ENCODE measurements around the gene ADAM15. TPM values are rescaled to one million over a fixed set of nuclear protein-coding genes. Genes with fewer than 3 reads are reported as not detected.

The ADAM15 gene
- total and polyA plus RNA-seq, 2 of the 8 experiments (the other 6 are each of a cell fraction or from before 2014, with no cell fraction given) = 32.9 to 37.6 TPM

GRCh38 chr1:155049651-155050559 is 1.2 kb upstream of the ADAM15 start:
- Histone ChIP-seq H3K79me1 (ENCODE audit: low read depth, low read length) (no peaks in the 10 kb centered on the region), H3K4me3 (ENCODE audit: extremely low read depth in 1 of 4, insufficient read depth in 2 of 4, low read depth in 3 of 4, low read length in 4 of 4) (peak overlapping the region in 1 of 4 experiments; percentile 76; a peak in 3 of 8 replicates), H3K23ac (ENCODE audit: insufficient read length) (no peak overlapping the region), H2BK120ac (replicated peaks; ENCODE audit: low read depth, low read length) (no peak overlapping the region), H4K91ac (replicated peaks; ENCODE audit: insufficient read length, low read length) (peak overlapping the region; percentile 36), H2BK15ac (ENCODE audit: low read length) (peak overlapping the region; percentile 92), H2AK5ac (ENCODE audit: low read depth, low read length) (peak overlapping the region; percentile 34; the same call in 1 of the 2 replicates), H4K5ac (ENCODE audit: insufficient read length, low read depth, low read length) (peak overlapping the region; percentile 20), H3K4ac (replicated peaks; ENCODE audit: insufficient read length, low read depth, low read length) (peak overlapping the region; percentile 57), H3K18ac (ENCODE audit: extremely low read depth, low read length) (peak overlapping the region; percentile 76; the same call in 1 of the 2 replicates), H3K79me2 (ENCODE audit: control insufficient read depth in 1 of 2, insufficient read depth in 2 of 2, low read length in 2 of 2) (no peaks in the 10 kb centered on the region), H3K36me3 (ENCODE audit: control insufficient read depth in 2 of 4, insufficient read depth in 4 of 4, low read length in 3 of 4) (no peaks in the 10 kb centered on the region), H2AFZ (ENCODE audit: low read length) (peak overlapping the region; percentile 92), H3K27me3 (replicated peaks in 1 of 4; ENCODE audit: control insufficient read depth in 3 of 4, extremely low read depth in 1 of 4, insufficient read depth in 3 of 4, low read length in 3 of 4) (peaks cover 0 to 18% (median 12%) of the 10 kb centered on the region in 4 experiments; a peak in 5 of 7 replicates), H3K9ac (replicated peaks in 1 of 4; ENCODE audit: extremely low read depth in 1 of 4, low read depth in 3 of 4, low read length in 3 of 4) (peak overlapping the region in 2 of 4 experiments; percentile 50 to 54; a peak in 5 of 7 replicates), H2BK12ac (ENCODE audit: low read depth, low read length) (peak overlapping the region; percentile 46; the same call in 1 of the 2 replicates), H2BK20ac (ENCODE audit: low read length) (0 out of 2 replicates have a peak overlapping the region, but pooled peaks have one; percentile 90), H4K8ac (ENCODE audit: extremely low read depth, insufficient read depth, low read length) (no peak overlapping the region), H4K20me1 (replicated peaks in 1 of 2; ENCODE audit: control insufficient read depth in 1 of 2, insufficient read depth in 2 of 2, low read length in 2 of 2) (peaks cover 2 to 7% of the 10 kb centered on the region in 2 experiments), H3K4me1 (replicated peaks in 1 of 4; ENCODE audit: control insufficient read depth in 3 of 4, insufficient read depth in 4 of 4, low read length in 3 of 4) (peaks cover 4 to 28% (median 10%) of the 10 kb centered on the region in 4 experiments; a peak in 6 of 7 replicates), H3K14ac (ENCODE audit: insufficient read length) (no peak overlapping the region), H3K27ac (ENCODE audit: low read depth, low read length) (no peak overlapping the region), H3K56ac (replicated peaks; ENCODE audit: insufficient read length, low read depth, low read length) (no peak overlapping the region), H3K9me3 (ENCODE audit: insufficient read depth in 2 of 2, low read depth in 1 of 2, low read length in 1 of 2) (no peaks in the 10 kb centered on the region), H3K23me2 (ENCODE audit: low read depth, low read length) (peaks cover 16% of the 10 kb centered on the region), H3K4me2 (ENCODE audit: insufficient read depth in 1 of 2, low read depth in 2 of 2, low read length in 2 of 2) (peak overlapping the region; percentile 42 to 100), H2BK5ac (ENCODE audit: low read depth, low read length) (no peak overlapping the region)
- ChIA-PET CTCF (ENCODE audit: partially characterized antibody) (interaction anchor here (0.8 to 33.9 kb wide), 18 partner anchors 3 to 476 kb away, joined by 3 to 907 read pairs (median 4); partner anchors contain the start of genes ADAM15, EFNA3, EFNA4 and LENEP), POLR2A (ENCODE audit: partially characterized antibody) (interaction anchor here (0.9 to 2.0 kb wide), 6 partner anchors 11 to 89 kb away, joined by 3 to 9 read pairs (median 4); partner anchors contain the start of gene PYGO2)
- DNase-seq (ENCODE audit: low read depth in 1 of 2, low spot score in 2 of 2) (no peak), FAIRE-seq (no peak)
- WGBS, 2 experiments (ENCODE audit: extremely low coverage in 1 of 2, insufficient coverage in 1 of 2, insufficient read length in 1 of 2, insufficient replicate concordance in 2 of 2, low coverage in 1 of 2, low lambda C conversion rate in 2 of 2, missing lambda C conversion rate in 1 of 2) = 31% methylated on average over 10 of the region's 10 CpGs; no CpG with 5 or more reads in 1 of the 2 experiments
- no peak for TF ChIP-seq KDM1A (IDR thresholded peaks at IDR 0.05; ENCODE audit: borderline replicate concordance, low read length)
- peak; percentile 66 for TF ChIP-seq ASH2L (IDR thresholded peaks at IDR 0.05; ENCODE audit: low read length)

Data from H1 (cell line).